DND-41 (cell line): Measurements from ENCODE around the gene MITF.

Experiments
- EZH2 ChIP-seq: IDR thresholded peaks from 3 replicates; pipeline ENCODE4 v1.6.1; 2012; ENCODE audit warnings: borderline replicate concordance, low read depth, mild to moderate bottlenecking, moderate library complexity, low read length, inconsistent platforms; ENCODE audit not compliant: severe bottlenecking
- TF ChIP-seq, protein P1 (sequence below): IDR thresholded peaks from 2 replicates; pipeline ENCODE4 v1.5.1; 2012; ENCODE audit warnings: borderline replicate concordance, low read length, moderate library complexity, mild to moderate bottlenecking; ENCODE audit not compliant: poor library complexity, severe bottlenecking; ENCODE audit errors: extremely low read depth

DNA sequence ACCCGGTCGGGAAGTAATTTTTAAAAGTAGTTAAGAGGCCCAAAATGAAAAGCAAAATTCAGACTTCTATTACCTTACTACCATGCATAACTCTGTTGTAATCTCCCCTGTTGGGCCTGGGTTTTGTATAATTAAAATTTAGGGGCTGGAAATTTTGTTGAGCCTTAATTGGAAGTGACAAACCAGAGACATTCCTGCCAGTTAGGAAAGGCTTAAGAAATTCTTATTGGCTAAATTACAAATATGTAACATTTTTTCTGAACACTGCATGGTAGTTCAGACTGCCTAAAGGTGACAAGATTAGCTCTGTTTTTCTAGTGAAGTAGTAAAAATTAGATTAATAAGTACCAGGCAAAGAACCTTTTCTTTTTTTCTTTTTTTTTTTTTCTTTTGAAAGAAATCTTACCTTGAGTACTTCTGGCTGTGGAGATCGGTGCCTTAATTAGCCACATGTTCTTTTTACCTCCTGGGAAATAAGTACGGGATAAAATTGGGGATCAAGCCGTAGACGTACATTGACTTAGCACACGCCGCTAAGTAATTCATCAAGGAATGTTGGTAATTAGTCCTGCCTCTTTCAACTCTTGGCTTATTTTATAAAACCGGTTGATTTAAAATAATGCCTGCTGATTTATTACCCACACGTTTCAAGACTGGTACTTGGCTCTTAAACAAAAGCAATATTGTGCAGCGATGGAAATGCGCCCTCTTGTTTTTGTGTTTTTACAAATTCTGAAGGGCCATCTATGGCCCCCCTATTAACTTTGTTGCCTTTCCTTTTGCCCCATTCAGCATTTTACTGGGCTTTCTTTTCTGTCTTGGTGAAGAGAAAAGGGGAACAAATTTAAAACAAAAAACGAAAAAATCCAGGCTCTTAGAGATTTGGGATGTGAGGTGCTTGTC, 149.0 kb downstream of the MITF start:
- TF ChIP-seq, protein P1, sequence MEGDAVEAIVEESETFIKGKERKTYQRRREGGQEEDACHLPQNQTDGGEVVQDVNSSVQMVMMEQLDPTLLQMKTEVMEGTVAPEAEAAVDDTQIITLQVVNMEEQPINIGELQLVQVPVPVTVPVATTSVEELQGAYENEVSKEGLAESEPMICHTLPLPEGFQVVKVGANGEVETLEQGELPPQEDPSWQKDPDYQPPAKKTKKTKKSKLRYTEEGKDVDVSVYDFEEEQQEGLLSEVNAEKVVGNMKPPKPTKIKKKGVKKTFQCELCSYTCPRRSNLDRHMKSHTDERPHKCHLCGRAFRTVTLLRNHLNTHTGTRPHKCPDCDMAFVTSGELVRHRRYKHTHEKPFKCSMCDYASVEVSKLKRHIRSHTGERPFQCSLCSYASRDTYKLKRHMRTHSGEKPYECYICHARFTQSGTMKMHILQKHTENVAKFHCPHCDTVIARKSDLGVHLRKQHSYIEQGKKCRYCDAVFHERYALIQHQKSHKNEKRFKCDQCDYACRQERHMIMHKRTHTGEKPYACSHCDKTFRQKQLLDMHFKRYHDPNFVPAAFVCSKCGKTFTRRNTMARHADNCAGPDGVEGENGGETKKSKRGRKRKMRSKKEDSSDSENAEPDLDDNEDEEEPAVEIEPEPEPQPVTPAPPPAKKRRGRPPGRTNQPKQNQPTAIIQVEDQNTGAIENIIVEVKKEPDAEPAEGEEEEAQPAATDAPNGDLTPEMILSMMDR, result no peak
- TF ChIP-seq EZH2, result no peak
